HG02840 (cell line): ENCODE results near the gene ENPP1.
"Not testable (repeated sequence)": the region's sequence is repeated elsewhere in the genome, so short reads cannot be mapped to it uniquely, and the experiment has no call there.

Source experiments
- ATAC-seq: cut with Tn5 transposase; IDR thresholded peaks from one replicate; pipeline ENCODE4 v1.9.1; 2021; ENCODE audit warnings: mild to moderate bottlenecking, moderate library complexity, moderate number of reproducible peaks; ENCODE audit not compliant: unreplicated experiment, low FRiP score

The ENPP1 gene

DNA sequence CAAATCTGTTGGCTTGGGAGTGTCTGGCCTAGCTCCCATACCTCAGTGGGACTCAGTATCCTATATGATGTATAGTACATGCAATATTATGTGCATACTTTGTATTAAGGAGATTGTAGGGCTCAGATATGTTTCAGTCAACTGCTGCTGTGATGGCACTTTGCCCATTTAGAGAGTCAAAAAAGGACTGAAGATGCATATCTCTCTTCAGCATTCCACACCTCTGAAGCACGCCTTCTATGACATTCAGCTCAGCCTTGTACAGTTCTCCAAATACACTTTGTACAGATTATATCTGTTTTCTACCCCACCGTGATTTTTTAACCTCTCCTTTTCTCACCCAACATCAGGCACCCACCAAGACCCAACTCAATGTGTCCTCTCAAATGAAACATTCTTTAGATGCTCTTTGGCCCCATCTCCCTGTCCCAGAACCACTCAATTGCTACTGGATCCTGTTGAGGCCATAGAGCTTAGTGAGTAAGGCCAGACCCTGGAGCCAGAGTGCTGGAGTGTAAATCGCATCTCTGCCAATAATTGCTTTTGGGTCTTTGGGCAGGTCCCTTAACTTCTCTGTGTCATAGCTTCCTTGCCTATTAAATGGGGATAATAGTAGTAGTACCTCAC lies 15.6 kb downstream of the ENPP1 start:
- no peak for ATAC-seq

DNA sequence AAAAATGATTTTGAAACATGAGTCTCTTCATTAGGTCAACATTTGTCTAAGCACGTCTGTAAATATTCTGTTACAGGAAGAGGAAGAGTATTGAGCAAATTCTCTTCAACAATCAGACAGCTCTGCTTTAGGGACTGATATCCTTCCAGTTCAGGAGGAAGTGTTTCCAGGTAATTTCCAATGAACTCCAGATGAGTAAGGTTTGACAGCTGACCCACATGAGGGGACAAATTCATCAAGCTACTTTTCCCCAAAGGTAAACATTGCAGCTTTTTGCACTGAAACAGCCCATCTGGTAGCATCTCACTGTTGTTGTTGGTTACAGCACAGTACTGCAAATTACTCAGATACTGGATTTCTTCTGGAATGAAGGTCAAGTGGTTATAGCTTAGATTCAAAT lies 18.1 kb downstream of the ENPP1 start:
- no peak for ATAC-seq

DNA sequence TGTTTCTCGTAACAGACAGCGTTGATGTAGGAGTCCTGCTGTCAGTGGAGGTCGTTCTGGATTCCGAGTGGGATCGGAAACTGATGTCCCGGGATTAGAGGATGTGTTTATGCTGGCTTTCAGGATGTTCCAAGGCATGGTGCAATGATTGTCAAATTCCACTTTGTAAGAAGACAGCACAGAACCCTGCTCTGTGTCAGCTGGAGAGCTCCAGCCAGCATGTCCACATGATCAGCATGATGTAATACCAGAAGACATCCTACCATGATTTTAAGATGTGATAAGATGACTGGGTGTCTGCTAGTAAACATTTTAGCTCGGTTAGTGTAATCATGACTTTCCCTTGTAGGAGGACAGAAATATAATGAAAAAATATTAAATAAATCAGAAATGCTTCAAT lies 20.3 kb downstream of the ENPP1 start:
- ATAC-seq = no peak

DNA sequence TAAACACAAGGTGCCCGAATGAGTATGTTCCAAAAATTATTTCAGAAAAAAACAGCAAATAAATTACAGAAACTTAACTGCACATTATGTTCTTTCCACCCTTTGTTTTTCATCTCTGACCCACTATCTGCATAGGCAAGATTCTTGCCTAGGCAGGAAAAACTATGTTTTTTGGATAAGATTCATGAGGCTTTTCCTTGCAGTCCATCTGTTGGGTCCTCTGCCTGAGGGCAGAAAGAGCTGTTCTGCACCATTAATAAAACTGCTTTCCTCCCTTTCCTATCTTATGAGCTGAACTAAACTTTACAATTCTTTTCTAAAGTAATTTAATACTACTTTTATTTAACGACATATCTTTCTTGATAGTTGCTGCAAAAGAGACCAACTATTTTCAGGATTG lies 21.1 kb downstream of the ENPP1 start:
- no peak for ATAC-seq

DNA sequence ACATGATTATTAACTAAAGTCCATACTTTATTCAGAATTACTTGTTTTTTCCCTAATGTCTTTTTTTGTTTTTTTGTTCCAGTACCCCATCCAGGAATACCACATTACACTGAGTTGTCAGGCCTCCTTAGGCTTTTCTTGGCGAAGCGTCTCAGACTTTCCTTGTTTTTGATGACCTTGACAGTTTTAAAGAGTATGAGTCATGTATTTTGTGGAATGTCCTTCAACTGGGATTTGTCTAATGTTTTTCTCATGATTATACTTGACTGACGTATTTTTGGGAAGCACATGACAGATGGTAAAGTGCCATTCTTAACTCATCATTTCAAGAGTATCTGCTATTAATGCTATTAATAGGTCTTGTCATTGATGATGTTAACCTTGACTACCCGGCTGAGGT lies 23.6 kb downstream of the ENPP1 start:
- no peak for ATAC-seq

DNA sequence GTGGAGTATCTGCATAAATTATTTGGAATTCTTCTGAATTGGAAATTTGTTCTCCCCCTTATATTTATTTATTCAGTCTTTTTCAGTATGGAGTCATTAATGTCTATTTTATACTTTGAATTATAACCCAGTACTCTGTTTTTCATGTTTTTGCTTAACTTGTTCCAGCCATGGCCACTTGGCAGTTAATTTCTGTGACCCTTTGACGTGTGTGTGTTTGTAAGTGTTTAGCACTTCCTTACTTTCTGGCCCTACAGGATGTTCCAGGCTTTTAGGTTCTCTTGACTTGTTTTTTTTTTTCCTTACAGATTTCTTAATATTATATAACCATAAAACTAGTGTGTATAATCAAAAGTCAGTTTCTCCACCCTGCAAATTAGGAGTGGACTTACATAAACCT lies 24.1 kb downstream of the ENPP1 start:
- ATAC-seq = no peak

DNA sequence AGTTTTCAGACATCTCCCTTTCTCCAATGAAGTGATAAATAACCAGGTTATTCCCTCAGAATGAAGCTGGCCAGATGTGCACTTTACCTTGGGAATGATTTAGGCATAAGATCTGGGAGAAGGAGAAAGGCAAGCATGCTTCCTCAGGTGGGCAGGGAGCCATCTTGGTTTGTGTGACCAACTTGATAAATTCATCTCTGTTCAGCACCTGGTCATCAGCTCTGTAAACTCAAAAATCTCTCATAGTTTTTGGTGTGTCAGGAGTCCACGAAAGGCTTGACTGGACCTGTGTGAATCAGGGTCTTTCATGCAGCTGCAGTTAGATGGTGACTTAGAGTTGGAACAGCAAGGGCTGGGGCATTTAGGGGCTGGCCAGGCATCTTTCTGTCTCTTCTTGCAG lies 24.5 kb downstream of the ENPP1 start:
- ATAC-seq = no peak

DNA sequence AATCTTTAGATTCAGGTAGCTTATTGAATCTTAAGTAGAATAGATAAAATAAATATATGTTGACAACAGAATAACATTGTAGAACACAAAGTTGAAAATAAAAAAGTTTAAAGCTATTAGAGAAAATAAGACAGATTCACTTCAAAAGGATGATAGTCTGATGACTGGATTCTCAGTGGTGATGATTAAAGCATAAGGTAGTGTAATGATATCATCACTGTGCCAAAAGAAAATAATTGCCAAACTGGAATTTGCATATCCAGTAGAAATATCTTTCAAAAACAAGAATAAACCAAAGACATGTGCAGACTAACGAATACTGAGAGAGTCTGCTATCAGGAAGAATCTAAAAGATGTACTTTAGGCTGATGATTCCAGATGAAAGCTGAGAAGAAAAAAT lies 30.2 kb downstream of the ENPP1 start:
- no peak for ATAC-seq

DNA sequence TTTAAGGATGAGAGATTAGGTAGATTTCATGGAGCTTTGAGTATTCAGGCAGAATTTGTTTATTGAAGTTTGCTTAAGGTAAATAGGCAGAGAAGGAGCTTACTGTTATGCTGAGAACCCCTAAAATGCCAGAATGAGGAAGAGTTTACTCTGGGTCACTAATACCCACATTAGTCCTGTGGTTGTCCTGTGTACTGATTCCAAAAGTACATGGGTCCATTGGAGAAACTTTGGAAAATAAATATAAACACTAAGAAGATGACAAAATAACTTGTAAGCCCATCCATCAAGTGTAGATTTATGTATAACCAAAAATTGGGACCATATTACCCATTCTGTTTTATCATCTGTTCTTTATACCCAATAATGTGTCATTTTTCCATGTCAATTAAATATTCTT lies 31.6 kb downstream of the ENPP1 start:
- ATAC-seq = no peak

DNA sequence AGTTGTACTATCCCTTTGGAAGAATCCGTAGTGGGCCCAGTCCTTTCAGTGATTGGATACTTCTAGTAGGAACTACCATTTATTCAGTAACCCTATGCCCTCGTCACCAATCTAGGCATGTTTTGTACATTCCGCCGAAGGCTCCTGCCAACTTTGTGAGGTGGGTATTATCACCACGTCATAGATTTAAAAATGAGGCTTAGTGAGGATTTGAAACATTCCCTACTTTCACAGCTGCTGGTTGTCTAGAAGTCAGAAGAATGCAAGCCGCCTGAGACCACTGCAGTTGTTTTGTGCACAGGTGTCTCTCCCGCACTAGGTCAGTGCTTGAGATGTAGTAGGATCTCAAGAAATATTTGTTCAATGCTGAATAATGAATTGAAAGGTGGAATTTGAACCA lies 32.6 kb downstream of the ENPP1 start:
- no peak for ATAC-seq

DNA sequence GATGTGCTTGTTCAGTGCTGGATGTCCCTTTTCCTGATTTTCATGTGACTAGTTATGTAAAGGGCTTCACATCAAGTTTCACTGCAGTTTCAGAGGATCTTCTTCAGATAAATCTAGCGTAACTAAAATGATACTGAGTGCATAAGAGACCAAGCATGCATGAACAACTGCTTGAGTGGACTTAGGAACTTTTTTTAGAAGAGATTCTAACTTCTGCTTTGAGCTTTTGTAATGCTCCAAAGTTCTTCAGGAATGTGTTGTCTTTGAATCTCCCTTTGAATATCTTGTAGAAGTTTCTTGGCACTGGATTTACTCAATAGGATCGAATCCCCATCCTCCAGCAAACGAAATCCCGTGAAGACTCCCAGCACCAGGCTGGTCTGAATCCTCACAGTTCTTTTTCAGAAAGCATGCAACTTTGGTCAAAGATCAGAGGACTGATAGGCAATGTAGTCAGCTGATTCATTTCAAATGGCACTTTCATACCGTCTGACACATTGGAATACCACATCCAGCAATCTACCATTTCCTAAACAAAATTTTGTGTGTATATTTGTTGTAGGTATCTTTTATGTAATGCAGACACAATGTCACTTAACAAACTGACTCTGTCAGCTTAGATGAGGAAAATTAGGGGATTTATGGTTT lies 33.2 kb downstream of the ENPP1 start:
- no peak for ATAC-seq

DNA sequence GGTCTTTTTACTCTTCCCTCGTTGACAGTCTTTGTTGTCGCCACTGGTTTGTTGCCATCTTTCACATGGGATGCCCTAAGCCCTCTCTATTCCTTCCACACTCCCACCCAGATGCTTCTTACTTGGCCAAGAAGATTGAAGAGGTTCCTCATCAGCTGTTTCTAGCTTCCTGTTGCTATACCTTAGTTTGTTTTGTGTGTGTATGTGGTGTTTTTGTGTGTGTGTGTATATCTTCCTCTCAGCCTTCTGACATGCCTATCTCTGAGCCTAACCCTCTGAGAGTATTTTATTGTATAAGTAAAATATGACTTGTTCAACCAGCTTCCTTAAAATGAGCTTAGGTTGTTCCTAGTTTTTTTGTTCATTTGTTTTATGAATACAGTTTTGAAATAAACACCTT lies 35.9 kb downstream of the ENPP1 start:
- ATAC-seq = no peak

DNA sequence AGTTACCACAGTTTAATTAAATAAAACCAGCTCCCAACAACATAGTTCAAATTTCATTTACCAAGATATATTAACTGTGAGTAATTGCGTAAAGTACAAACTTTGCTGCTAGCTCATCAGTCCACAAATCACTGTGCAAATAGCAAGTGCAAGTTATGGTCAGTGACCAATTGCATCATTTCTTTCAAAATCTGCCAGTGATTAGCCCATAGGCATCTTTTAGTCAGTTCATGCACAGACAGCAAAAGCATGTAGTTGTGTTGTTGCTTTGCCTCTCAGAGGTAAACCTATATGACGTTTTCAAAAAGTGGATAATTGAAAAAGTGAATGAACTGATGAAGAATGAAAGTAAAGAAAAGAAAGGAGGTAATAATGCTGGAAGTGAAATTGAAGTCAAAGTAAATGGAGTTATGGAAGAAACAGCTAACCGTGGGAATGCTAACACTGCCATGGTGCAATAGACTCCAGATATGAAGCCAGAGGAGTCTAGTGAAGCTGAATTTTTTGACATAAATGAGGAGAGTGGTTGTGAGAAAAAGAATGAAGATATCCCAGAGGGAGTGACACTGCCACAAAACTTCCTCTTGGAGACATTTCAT lies 36.5 kb downstream of the ENPP1 start:
- no peak for ATAC-seq

DNA sequence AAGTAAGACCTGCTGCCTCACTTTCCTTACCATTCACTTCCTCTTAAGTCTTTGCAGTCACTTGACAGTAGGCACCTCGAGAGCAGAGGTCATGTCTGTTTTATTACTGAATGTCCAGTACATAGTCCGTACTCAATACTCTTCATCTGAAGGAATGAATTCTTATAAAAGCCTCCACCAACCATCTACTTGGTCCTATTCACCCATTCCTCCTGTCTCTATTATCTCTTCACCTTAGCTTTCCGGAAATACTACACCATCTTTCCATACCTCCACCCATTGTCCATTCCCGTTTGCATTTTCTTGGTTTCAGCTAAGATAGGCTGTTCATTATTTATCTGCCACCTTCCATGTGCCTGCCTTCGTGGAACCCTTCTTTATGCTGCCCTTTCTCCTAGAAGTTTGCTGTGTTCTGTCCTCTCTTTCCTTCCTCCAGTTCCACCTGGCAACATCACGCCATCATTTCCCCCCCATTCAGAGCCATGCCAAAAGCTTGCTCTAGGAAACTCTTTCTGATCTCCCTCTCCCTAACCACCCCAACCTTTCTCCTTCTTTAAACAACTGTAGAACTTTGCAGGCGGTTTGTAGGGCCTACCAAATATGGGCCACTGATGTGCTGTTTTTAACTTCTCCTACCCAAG lies 38.3 kb downstream of the ENPP1 start:
- ATAC-seq = no peak

DNA sequence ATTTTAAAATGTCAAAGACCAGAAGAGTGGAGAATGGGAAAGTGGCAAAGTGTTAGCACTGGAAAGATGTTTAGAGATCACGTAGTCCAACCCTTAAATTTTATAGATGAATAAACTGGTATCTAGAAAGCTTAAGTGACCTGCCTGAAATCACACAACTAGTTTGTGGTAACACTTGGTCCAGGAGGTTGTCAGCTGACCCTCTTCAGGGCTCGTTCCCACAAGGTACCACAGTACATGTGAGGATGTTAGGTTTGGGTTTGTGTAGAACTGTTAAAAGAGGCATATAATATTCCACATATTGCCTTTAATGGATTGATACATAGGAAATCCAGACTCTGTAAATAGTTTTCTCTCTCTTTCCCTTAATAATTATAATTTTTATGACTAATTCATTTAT lies 39.1 kb downstream of the ENPP1 start:
- ATAC-seq = no peak

DNA sequence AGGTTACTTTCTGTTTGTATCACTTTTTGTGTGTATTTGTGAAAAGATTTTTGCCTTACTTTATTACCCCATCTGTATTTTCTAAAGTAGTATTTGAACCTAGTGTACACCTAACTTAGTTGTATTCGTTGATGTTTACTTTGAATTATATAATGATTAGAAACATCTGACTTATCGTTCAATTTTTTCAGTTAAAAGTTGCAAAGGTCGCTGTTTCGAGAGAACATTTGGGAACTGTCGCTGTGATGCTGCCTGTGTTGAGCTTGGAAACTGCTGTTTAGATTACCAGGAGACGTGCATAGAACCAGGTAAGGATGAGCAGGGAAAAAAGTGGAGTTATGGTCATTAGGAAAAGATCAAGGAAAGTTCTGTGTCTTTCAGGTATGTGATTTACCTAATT lies 42.0 kb downstream of the ENPP1 start:
- no peak for ATAC-seq

DNA sequence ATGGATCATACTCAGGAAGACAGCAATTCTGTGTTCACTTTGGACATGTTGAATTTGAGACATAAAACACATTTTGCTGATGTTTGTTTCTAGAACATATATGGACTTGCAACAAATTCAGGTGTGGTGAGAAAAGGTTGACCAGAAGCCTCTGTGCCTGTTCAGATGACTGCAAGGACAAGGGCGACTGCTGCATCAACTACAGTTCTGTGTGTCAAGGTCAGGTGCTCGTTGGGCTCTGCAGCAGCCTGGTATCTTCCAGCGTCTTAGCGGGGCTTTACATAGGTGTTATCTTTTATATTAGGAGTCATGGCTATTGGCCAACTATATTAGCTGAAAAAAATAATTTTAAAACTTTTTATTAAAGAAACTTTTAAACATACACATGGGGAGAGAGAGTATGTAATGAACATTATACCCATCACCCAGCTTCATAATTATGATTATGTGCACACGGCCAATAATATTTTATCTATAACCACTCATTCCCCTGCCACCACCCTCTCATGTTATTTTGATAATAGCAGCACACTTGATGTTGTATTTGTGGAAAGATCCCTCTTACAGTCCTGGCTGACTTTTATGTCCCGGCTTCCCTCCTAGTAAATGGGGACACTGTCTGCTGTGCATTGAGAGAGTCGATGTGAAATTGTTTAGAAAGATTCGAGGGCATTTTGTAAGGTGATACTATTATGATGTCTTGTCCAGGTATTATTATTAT lies 43.4 kb downstream of the ENPP1 start:
- ATAC-seq = no peak

DNA sequence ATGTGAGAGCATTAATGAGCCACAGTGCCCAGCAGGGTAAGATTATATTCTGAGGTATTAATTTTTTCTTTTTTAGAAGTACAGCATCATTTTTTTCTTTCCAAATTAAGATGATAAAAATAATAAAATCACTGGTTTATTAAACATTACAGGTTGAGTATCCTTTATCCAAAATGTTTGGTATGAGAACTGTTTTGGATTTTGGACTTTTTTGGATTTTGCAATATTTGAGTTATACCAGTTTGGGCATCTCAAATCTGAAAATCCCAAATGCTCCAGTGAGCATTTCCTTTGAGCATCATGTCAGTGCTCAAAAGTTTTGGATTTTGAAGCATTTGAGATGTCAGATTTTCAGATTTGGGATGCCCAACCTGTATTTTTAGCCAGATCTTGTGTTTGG lies 44.4 kb downstream of the ENPP1 start:
- ATAC-seq = no peak

DNA sequence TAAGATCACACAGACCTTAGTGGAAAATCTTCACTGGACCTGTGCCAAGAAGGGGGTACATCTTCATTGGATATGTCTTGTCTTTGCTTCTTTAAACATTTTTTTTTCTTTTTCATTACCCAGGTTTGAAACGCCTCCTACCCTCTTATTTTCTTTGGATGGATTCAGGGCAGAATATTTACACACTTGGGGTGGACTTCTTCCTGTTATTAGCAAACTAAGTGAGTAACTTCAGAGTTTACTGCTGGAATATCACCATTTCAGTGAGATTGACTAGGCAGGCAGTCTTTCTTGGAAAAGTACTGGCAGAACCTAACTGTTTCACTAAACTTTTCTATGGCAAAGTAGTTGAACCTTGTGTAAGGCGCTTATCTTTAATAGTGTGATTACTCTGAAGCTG lies 47.0 kb downstream of the ENPP1 start:
- ATAC-seq = no peak

DNA sequence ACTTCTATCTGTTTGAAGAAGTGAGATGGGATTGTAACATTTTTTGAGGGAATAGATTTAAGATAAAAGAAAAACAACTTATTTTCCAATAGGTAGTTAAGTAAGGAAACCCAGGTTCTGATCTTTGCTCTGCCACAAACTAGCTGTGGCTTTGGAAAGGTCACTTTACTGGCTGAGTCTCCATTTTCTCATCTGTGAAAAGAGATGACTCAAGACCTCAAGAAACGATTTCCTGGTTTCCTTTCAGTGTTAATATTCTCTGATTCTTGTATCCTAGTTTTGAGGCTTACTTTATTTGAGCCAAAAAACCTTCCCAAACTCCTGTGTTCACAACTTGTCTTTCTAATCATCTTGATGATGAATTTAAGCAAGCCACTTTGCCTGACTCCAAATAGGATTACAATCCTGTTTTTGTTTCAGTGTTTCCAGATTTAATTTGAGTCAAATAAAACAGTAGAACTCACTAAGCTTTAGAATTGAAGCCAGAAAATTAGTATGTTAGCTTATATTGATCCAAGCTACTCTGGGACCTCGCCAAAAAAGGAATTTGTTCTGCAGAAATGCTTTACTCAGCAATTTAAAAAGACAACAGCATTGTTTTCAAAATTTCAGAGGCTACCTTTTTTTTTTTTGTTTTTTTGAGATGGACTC lies 51.1 kb downstream of the ENPP1 start:
- ATAC-seq = no peak

DNA sequence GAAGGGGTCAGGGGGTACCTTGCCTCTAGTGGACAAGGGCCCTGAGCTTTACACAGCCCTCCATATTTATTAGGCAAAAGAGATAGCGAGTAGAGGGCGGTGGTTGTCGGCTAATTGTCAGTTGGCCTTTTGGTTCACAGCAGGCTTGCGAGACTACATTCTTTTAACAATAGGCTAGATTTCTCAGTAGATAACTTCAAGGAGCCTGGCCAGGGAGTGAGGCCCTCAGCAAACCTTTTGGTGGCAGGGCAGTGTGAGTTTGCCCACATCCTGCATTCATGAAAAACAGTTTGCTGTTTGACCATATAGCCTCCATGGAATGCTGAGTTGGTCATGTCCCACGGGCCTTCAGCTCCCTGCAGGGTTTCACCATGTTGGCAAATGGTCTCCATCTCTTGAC lies 51.8 kb downstream of the ENPP1 start:
- not testable (repeated sequence) for ATAC-seq
